Activated CD4-positive, alpha-beta T cell treated with anti-CD3 and anti-CD28 coated beads for 36 hours (primary cell): ENCODE measurements around the gene WWP2. TPM values are rescaled to one million over a fixed set of nuclear protein-coding genes. Genes with fewer than 3 reads are reported as not detected.
"Not testable (repeated sequence)": the region's sequence is repeated elsewhere in the genome, so short reads cannot be mapped to it uniquely, and the experiment has no call there.

ENCODE experiments used
- ATAC-seq: fragments of 200-7000 bp; cut with Tn5 transposase; one replicate; pipeline ENCODE4 v1.10.0; 2021; ENCODE audit warnings: mild to moderate bottlenecking, moderate library complexity
- CTCF ChIA-PET: fragments of 350-600 bp; sonication (Branson Sonifier 250); formaldehyde crosslinking; loops from one replicate; lab custom pipeline; 2021; ENCODE audit warnings: antibody characterized with exemption; lab: Charles Lee
- POLR2A ChIA-PET: fragments of 350-600 bp; sonication (Branson Sonifier 250); formaldehyde crosslinking; loops from one replicate; lab custom pipeline; 2021; ENCODE audit warnings: antibody characterized with exemption, inconsistent platforms; lab: Charles Lee
- DNase-seq: peaks from one replicate; pipeline ENCODE4 v3.0.0-alpha.2; 2020
- H3K27ac Mint-ChIP-seq: one replicate; pipeline ENCODE4 v1.8.0; 2021; ENCODE audit warnings: mixed read lengths
- H3K27me3 Mint-ChIP-seq: one replicate; pipeline ENCODE4 v1.8.0; 2021; ENCODE audit warnings: mixed read lengths
- H3K36me3 Mint-ChIP-seq: one replicate; pipeline ENCODE4 v1.8.0; 2021; ENCODE audit warnings: low read depth, mixed read lengths
- H3K4me1 Mint-ChIP-seq: one replicate; pipeline ENCODE4 v1.8.0; 2021; ENCODE audit warnings: mixed read lengths
- H3K4me3 Mint-ChIP-seq: one replicate; pipeline ENCODE4 v1.8.0; 2021; ENCODE audit warnings: mild to moderate bottlenecking, moderate library complexity, mixed read lengths
- H3K9me3 Mint-ChIP-seq: one replicate; pipeline ENCODE4 v1.8.0; 2021; ENCODE audit warnings: low read depth, mixed read lengths
- intact Hi-C, 2 experiments: fragments of 100-400 bp; cut with DNase I in 1 of 2; cut with micrococcal nuclease in 1 of 2; formaldehyde crosslinking; loops; one replicate each; pipeline versions ENCODE4 v1.14.2 to v1.15.1; 2022 to 2024; cut with DNase I, micrococcal nuclease
- total RNA-seq, 2 experiments: library from RNA; stranded (reverse); gene quantifications; one replicate each; pipeline ENCODE4 v1.2.3, GENCODE V29; 2021

Gene WWP2
- total RNA-seq, 2 experiments from 2014 or later, result 43.3 to 44.6 TPM

DNA sequence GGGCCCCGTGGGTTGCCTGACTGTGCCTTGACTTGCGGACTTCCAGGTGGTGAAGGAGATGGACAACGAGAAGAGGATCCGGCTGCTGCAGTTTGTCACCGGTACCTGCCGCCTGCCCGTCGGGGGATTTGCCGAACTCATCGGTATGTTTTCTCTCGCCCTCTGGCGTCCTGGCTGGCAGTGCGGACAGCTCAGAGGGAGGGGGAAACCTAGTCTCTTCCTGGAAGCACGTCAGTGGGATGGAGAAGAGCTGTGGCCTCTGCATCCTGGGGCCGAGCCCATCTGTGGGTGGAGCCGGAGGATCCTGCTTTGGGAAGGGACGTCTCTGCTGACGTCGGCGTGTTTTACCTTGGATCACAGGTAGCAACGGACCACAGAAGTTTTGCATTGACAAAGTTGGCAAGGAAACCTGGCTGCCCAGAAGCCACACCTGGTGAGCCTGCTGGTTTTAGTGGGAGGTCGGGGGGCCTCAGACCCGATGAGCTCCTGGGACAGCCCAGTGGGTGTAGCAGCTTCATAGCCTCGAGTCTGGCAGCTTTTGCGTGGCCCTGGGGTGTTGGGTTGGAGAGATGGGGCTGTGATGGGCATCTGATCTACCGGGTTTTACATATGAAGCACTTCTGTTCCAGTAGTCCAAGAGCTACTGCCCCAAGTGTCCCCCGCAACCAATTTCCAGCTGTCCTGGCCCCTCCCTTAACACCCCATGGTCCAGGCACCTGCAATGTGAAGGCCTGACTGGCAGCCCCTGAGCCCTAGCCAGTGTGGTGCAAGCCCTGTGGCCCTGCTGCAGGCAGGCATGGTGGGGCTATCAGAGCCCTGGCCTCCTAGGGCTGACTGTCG, 177.1 kb downstream of the WWP2 start:
- POLR2A ChIA-PET, result no interaction called here
- DNase-seq (no peak), ATAC-seq (no peak)
- H3K4me1 Mint-ChIP-seq, result no peaks in the 10 kb centered on the region
- no peaks in the 10 kb centered on the region for H3K9me3 Mint-ChIP-seq
- no peak overlapping the region for H3K4me3 Mint-ChIP-seq
- H3K27ac Mint-ChIP-seq, result no peak overlapping the region
- peaks cover 14% of the 10 kb centered on the region for H3K36me3 Mint-ChIP-seq
- intact Hi-C loops, result no loop called here
- no peaks in the 10 kb centered on the region for H3K27me3 Mint-ChIP-seq
- CTCF ChIA-PET, result interaction anchor here (0.6 to 2.1 kb wide), 2 partner anchors 9 to 450 kb away, joined by 4 to 7 read pairs; no protein-coding TSS in a partner anchor

DNA sequence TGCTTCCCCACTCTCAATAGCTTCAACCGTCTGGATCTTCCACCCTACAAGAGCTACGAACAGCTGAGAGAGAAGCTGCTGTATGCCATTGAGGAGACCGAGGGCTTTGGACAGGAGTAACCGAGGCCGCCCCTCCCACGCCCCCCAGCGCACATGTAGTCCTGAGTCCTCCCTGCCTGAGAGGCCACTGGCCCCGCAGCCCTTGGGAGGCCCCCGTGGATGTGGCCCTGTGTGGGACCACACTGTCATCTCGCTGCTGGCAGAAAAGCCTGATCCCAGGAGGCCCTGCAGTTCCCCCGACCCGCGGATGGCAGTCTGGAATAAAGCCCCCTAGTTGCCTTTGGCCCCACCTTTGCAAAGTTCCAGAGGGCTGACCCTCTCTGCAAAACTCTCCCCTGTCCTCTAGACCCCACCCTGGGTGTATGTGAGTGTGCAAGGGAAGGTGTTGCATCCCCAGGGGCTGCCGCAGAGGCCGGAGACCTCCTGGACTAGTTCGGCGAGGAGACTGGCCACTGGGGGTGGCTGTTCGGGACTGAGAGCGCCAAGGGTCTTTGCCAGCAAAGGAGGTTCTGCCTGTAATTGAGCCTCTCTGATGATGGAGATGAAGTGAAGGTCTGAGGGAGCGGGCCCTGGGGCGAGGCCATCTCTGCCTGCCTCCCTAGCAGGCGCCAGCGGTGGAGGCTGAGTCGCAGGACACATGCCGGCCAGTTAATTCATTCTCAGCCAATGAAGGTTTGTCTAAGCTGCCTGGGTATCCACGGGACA, 177.9 kb downstream of the WWP2 start:
- Mint-ChIP-seq H3K4me3 (no peak overlapping the region), H3K4me1 (no peaks in the 10 kb centered on the region), H3K36me3 (peaks cover 14% of the 10 kb centered on the region), H3K27ac (no peak overlapping the region), H3K9me3 (no peaks in the 10 kb centered on the region), H3K27me3 (no peaks in the 10 kb centered on the region)
- ChIA-PET CTCF (interaction anchor here (2.1 kb wide), 1 partner anchor 10 kb away, joined by 7 read pairs; no protein-coding TSS in a partner anchor), POLR2A (no interaction called here)
- ATAC-seq (no peak), DNase-seq (no peak)
- intact Hi-C loops, result no loop called here

- CTCF ChIA-PET, result no interaction called here
- H3K36me3 Mint-ChIP-seq, result peaks cover 14% of the 10 kb centered on the region
- H3K27me3 Mint-ChIP-seq, result no peaks in the 10 kb centered on the region
- H3K4me1 Mint-ChIP-seq, result no peaks in the 10 kb centered on the region
- no peak overlapping the region for H3K27ac Mint-ChIP-seq
- POLR2A ChIA-PET, result no interaction called here
- no peak overlapping the region for H3K4me3 Mint-ChIP-seq
- ATAC-seq (no peak), DNase-seq (no peak)
- no peaks in the 10 kb centered on the region for H3K9me3 Mint-ChIP-seq
- intact Hi-C loops, result no loop called here
These were observed 178.5 kb downstream of the WWP2 start for GRCh38 chr16:69940676-69941075.

DNA sequence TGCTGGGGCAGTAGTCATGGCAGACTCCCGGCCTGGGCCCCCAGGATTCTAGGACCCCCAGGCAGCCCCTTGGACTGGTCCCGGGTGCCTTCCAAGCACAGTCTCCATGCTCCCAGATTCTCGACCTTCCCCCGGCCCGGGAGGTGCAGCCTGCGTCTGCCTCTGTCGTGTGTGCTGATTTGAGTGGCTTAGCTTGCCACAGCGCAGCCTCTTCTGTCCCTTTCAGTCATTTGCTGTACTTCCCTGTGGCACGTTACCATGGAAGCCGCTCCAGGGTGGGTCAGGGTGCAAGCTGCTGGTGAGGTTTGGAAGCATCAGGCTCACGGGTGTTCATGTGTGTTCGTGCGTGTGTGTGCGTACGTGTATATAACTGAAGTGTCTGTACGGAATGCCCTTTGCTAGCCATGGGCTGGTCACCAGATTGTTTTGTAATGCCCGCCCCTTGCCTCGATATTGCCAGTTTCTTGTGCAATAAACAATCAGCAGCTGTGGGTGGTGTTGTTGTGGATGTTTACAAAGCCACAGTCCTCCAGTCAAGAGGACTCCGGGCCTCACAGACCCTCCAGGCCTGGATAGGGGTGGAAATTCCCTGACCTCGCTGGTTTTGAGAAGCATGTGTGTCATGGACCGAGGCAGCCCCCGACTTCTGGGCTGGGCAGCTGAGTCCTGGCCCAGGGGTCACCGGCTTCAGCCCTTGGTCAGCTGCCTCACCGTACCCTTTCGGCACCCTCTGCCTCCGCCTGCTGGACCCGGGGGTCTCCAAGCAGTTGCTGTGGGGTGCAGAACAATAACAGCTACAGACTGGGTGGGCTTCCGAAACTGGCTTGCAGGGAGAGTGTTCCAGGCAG, 179.3 kb downstream of the WWP2 start:
- no peaks in the 10 kb centered on the region for H3K9me3 Mint-ChIP-seq
- intact Hi-C loops, result no loop called here
- no peak overlapping the region for H3K4me3 Mint-ChIP-seq
- no peak overlapping the region for H3K27ac Mint-ChIP-seq
- no peak for ATAC-seq
- no peaks in the 10 kb centered on the region for H3K4me1 Mint-ChIP-seq
- no peaks in the 10 kb centered on the region for H3K27me3 Mint-ChIP-seq
- no peak for DNase-seq
- H3K36me3 Mint-ChIP-seq, result peaks cover 13% of the 10 kb centered on the region
- ChIA-PET CTCF (no interaction called here), POLR2A (no interaction called here)

DNA sequence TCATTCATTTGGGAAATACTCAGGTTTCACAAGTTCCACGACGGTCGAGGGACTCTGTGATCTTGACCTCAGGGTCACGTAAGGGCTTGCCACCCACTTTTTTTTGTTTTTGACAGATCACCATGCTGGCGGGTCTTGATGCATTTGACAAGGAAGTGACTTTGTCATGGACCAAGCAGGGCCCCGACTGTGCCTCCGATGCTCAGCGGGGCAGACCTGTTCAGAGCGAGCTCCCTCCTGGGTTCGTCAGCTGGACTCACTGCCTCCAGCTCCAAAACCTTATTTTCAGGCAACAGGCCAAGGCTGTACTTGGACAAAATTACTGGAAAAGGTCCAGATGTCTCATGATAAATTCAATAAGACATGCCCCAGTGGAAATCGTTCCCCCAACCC, 180.0 kb downstream of the WWP2 start:
- CTCF ChIA-PET, result no interaction called here
- POLR2A ChIA-PET, result no interaction called here

DNA sequence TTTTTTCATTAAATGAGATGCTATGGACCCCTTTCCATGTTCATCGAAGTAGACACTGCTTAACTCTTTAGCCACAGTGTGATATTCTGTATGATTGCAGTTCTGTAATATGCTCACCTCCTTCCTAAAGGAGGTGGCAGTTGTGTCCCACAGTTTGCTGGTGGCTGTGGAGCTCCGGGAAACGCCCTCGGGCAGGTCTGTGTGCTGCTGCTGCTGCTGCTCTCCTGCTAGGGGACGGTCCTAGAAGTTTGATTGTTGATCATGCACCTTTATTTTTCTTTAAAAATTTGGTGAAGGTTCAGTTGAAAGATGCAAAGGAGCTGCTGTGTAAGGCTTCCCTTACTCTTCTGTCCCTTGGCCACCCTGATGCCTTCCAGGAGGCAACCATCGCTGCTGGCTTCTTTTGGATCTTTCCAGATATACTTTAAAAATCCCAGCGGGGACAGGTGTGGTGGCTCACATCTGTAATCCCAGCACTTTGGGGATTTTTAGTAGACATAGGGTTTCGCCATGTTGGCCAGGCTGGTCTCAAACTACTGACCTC, 180.6 kb downstream of the WWP2 start:
- intact Hi-C loops, result no loop called here
- no peak for ATAC-seq
- no peak overlapping the region for H3K4me3 Mint-ChIP-seq
- peaks cover 3% of the 10 kb centered on the region for H3K36me3 Mint-ChIP-seq
- H3K4me1 Mint-ChIP-seq, result no peaks in the 10 kb centered on the region
- no peaks in the 10 kb centered on the region for H3K9me3 Mint-ChIP-seq
- no peaks in the 10 kb centered on the region for H3K27me3 Mint-ChIP-seq
- ChIA-PET CTCF (no interaction called here), POLR2A (no interaction called here)
- DNase-seq, result no peak
- no peak overlapping the region for H3K27ac Mint-ChIP-seq

More for the DNA sequence above, 180.0 kb downstream of the WWP2 start:
- intact Hi-C loops, result no loop called here
- no peaks in the 10 kb centered on the region for H3K9me3 Mint-ChIP-seq
- no peaks in the 10 kb centered on the region for H3K27me3 Mint-ChIP-seq
- DNase-seq, result no peak
- no peak overlapping the region for H3K27ac Mint-ChIP-seq
- no peak overlapping the region for H3K4me3 Mint-ChIP-seq
- peaks cover 7% of the 10 kb centered on the region for H3K36me3 Mint-ChIP-seq
- no peak for ATAC-seq
- H3K4me1 Mint-ChIP-seq, result no peaks in the 10 kb centered on the region

- H3K27me3 Mint-ChIP-seq, H3K27ac Mint-ChIP-seq, H3K36me3 Mint-ChIP-seq, ATAC-seq, CTCF ChIA-PET, H3K4me1 Mint-ChIP-seq, DNase-seq, H3K9me3 Mint-ChIP-seq, intact Hi-C loops, POLR2A ChIA-PET, H3K4me3 Mint-ChIP-seq: not testable (repeated sequence)
These were observed 181.3 kb downstream of the WWP2 start for GRCh38 chr16:69943241-69944036.

- H3K36me3 Mint-ChIP-seq, H3K27ac Mint-ChIP-seq, H3K4me3 Mint-ChIP-seq, H3K9me3 Mint-ChIP-seq, DNase-seq, H3K27me3 Mint-ChIP-seq, CTCF ChIA-PET, H3K4me1 Mint-ChIP-seq, POLR2A ChIA-PET, intact Hi-C loops, ATAC-seq: not testable (repeated sequence)
These were observed 188.3 kb downstream of the WWP2 start for GRCh38 chr16:69950411-69950810.

DNA sequence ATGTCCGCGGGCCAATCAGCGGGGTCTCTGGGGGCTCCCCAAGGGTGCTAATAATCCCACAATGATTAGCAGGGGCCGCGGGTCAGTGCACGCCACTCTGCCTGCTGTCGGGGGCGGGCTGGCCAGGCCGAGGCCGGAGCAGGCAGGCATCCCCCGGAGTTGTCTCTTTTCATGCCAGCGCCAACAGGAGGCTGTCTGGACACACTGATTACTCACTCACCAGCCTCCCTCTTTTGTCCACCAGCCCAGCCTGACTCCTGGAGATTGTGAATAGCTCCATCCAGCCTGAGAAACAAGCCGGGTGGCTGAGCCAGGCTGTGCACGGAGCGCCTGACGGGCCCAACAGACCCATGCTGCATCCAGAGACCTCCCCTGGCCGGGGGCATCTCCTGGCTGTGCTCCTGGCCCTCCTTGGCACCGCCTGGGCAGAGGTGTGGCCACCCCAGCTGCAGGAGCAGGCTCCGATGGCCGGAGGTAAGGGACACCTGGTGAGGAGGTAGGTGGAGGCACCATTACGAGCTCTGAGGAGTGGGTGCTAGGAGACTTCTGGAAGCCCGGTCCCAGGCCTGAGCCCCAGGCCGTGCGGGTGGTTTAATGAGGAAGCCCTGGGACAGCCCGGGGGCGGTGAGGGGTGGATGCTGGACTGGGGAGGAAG, 189.0 kb downstream of the WWP2 start, which contains the start of gene CLEC18A:
TSS of gene CLEC18A (plus strand) at position 318 of the 655 bp plus-strand sequence. CDS start at position 351, 33 bp downstream.
- H3K4me1 Mint-ChIP-seq, ATAC-seq, H3K4me3 Mint-ChIP-seq, H3K9me3 Mint-ChIP-seq, intact Hi-C loops, H3K36me3 Mint-ChIP-seq, POLR2A ChIA-PET, H3K27ac Mint-ChIP-seq, CTCF ChIA-PET, H3K27me3 Mint-ChIP-seq, DNase-seq: not testable (repeated sequence)

DNA sequence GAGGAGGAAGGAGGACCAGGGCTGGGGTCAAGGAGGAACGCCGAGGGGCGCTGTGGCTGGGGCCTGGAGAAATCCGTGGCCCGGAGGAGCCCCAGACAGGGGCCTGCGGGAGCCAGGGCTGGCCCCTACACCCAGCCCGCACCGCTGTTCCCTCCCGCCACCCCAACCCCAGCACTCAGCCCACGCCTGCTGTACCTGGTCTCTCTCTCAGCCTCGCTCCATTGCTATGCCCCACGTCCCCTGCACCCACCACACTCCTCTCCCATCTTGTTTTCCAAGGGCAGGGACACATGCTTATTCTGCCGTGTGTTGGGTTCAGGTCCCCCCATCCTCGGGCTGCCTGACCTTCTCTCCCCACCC, 189.5 kb downstream of the WWP2 start:
- H3K4me3 Mint-ChIP-seq, H3K27me3 Mint-ChIP-seq, H3K4me1 Mint-ChIP-seq, intact Hi-C loops, H3K27ac Mint-ChIP-seq, POLR2A ChIA-PET, ATAC-seq, CTCF ChIA-PET, DNase-seq, H3K9me3 Mint-ChIP-seq, H3K36me3 Mint-ChIP-seq: not testable (repeated sequence)
